Ureter (tissue), 1 donor: ENCODE data around the gene FBXO40. TPM values are rescaled to one million over a fixed set of nuclear protein-coding genes. Genes with fewer than 3 reads are reported as not detected.
"Not testable (repeated sequence)": the region's sequence is repeated elsewhere in the genome, so short reads cannot be mapped to it uniquely, and the experiment has no call there.

Source experiments
- DNase-seq: peaks from one replicate; pipeline ENCODE4 v3.0.0-alpha.2; 2020; ENCODE audit warnings: low spot score
- total RNA-seq: library from RNA; stranded (reverse); gene quantifications from one replicate; pipeline ENCODE4 v1.2.4, GENCODE V29; 2023
- donor health status: DM: yes; HTN: yes; CAD: no.

Gene FBXO40, protein sequence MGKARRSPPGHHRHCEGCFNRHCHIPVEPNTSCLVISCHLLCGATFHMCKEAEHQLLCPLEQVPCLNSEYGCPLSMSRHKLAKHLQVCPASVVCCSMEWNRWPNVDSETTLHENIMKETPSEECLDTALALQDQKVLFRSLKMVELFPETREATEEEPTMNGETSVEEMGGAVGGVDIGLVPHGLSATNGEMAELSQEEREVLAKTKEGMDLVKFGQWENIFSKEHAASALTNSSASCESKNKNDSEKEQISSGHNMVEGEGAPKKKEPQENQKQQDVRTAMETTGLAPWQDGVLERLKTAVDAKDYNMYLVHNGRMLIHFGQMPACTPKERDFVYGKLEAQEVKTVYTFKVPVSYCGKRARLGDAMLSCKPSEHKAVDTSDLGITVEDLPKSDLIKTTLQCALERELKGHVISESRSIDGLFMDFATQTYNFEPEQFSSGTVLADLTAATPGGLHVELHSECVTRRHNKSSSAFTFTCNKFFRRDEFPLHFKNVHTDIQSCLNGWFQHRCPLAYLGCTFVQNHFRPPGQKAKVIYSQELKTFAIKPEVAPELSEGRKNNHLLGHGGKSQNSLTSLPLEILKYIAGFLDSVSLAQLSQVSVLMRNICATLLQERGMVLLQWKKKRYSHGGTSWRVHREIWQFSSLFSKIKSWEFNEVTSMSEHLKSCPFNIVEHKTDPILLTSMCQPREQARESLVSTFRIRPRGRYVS
- 0.23 TPM for total RNA-seq

- no peak for DNase-seq
Observed at GRCh38 chr3:121592856-121593702, at the start of gene FBXO40. FBXO40 (plus strand) TSS chr3:121593379; CDS start chr3:121620576, 27,197 bp downstream.

GRCh38 chr3:121545049-121545573 lies 48.1 kb upstream of the FBXO40 start:
- no peak for DNase-seq

DNA sequence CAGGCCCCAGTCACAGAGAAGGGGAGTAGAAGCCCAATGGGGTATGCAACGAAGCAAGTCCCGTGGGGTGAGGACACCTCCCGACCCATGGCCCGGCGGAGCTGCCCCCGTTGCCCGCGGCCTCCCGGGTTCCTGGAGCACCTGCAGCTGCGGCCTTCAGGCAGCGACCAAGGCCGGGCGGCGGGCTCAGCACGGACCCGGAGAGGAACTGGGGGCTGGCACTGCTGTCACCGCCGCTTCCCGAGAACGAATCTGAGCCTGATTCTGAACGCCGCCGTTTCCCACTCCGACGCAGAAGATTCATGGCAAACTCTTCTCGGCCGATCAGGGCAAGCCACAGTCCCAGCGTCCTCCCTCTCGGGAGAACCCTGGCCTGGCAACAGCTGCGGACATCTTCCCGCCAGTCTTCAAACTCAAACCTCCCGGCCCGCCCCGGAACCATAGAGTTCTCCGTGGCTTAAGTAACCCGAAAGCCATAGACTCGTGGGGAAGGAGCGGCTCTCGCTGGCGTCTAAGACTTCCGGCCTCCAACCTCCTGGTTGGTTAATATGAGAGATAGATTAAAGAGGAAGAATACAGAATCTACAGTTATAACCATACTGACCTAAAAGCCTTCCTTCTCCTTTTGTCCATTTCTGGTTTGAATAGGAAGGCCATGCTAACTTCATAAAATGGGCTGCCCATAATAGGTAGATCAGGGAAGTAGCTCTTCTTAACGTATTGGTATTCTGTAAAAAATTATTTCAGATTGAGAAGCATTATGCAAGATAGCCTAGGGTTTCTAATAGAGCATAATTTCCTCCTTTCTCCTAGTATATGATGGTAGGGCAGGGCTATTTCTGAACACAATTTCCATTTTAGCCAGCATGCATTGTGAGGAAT lies 47.4 kb upstream of the FBXO40 start, which contains the start of gene POLQ:
POLQ (minus strand) TSS at position 415 of the 882 bp plus-strand sequence; CDS start at position 304, 111 bp downstream.
- peak; percentile 92 for DNase-seq

DNA sequence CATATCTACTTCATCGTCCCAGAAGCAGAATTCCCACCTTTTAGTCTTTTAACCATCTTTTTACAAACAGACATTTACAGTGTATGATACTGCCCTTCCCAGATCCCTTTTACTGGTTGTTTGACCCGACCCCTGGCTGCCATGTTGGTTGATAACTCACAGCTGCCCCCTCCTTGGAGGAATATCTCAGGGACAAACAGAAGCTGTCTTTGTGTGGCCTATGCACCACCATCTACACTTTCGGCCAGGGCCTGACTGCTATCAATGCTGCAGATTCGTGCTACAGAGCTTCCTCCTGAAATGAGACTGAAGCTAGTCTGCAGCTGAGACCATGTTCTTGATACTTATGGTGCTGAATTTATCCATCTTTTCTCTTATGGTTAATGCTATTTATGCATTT lies 40.8 kb upstream of the FBXO40 start:
- no peak for DNase-seq

GRCh38 chr3:121552797-121553196 lies 40.4 kb upstream of the FBXO40 start:
- no peak for DNase-seq

GRCh38 chr3:121557426-121557934 lies 35.7 kb upstream of the FBXO40 start:
- DNase-seq = no peak

- DNase-seq = no peak
Observed at GRCh38 chr3:121562148-121562547, 31.0 kb upstream of the FBXO40 start.

- no peak for DNase-seq
Observed at GRCh38 chr3:121566773-121567172, 26.4 kb upstream of the FBXO40 start.

GRCh38 chr3:121567649-121568048 lies 25.5 kb upstream of the FBXO40 start, which contains the start of gene ARGFX:
ARGFX (plus strand) TSS chr3:121567949; CDS start chr3:121570714, 2,765 bp downstream.
- no peak for DNase-seq

- DNase-seq = no peak
Observed at GRCh38 chr3:121574449-121574848, 18.7 kb upstream of the FBXO40 start.

- no peak for DNase-seq
Observed at GRCh38 chr3:121581691-121582090, 11.5 kb upstream of the FBXO40 start.

DNA sequence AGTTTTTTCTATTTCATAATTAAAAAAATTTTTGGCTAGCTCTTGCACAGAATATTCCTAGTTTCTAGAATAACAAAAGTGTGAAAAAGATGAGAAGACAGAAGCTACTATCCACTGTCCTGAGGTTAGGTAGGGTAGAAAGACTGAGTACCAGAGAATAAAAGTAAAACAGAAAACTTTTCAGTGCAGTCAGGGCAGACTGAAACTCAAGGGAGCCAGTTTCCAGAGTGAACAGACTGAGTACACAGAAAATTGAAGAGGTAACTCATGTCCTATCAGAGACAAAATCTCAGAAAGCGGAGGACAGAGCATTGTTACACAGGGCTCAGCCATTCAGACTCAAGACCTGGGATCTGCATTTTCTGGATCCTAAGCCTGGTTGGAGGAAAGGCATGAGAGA lies 8.8 kb upstream of the FBXO40 start:
- DNase-seq = no peak

DNA sequence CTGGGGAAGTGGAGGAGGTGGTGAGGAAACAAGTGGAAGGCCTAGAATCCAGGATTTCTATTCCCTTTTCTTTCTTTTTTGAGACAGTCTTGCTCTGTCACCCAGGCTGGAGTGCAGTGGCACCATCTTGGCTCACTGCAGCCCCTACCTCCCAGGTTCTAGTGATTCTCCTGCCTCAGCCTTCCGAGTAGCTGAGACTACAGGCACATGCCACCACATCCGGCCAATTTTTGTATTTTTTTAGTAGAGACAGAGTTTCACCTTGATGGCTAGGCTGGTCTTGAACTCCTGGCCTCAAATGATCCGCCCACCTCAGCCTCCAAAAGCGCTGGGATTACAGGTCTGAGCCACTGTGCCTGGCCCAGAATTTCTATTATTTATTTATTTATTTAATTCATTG lies 627 bp downstream of the FBXO40 start:
- not testable (repeated sequence) for DNase-seq

- no peak for DNase-seq
Observed at GRCh38 chr3:121594850-121595249, 1.7 kb downstream of the FBXO40 start.

DNA sequence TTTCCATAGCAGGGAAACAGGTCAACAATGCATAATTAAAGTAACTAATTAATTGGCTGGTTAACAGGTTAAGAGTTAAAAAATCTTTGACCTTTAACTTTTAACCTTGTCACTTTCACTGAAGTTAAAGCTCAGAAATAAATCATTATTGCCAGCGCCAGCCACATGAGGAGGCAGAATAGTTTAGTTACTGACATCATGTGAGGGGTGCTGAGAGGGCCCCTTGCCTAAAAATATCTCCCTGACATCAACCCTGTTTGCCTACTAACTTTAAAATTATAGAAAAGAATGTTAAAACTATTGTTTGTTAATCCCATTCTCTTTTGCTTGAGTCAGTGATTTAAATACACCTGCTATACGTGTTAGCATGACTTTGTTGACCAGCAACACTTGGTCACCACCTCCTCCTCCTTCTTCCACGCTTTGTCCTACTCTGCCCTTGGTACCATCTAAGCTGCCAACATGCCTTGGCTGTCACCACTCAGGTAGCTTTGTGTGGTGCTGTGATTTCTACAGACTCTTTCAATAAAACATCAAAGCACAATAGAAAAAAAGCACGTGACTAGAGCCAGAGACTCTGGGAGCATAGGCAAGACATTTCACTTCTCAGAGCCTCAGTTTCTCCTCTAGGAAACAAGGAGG lies 2.7 kb downstream of the FBXO40 start:
- DNase-seq = no peak

GRCh38 chr3:121598564-121598963 lies 5.4 kb downstream of the FBXO40 start:
- DNase-seq = no peak

GRCh38 chr3:121599900-121600299 lies 6.7 kb downstream of the FBXO40 start:
- not testable (repeated sequence) for DNase-seq

DNA sequence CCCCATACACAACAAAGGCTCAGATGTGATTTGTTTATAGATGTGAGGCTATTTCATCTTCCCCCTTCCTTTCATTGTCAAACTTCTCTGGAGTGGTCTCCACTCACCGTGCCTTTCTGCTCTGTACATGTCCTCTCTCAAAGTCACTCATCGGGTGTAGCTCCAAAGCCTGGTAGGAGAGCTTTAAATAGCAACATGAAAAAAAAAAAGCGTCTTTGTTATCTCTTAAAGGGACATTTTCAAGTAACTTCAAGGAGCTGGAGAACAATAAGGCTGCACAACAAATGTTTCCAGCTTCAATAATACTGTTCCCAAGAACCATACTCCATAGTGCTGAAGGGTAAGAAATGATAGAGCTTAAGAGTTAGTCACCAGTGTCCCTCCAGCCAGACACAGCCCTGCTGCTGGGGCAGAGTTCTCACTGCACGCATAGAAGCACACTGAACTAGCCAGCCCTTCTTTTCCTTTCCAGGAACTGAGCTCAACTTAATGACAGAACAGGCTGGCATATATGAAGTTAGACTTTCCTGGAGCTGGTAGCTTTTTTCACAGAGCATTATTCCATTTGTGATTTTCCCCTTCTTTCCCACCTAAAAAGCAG lies 8.1 kb downstream of the FBXO40 start:
- DNase-seq = no peak

DNA sequence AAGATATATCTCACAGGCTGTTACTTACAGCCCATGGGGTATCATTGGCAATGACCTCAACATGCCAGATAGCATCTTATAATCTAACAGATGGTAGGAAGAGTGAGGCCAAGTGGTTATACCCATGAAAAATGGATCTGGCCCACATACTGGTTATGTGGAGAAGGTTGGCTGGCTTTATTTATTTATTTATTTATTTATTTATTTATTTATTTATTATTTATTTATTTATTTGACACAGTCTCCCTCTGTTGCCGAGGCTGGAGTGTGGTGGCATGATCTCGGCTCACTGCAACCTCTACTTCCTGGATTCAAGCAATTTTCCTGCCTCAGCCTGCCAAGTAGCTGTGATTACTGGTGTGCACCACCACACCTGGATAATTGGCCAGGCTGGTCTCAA lies 11.6 kb downstream of the FBXO40 start:
- no peak for DNase-seq
